Trophoblast cell (in vitro differentiated cells and primary cell): ENCODE measurements around the gene MCTP1.

Source experiments
- DNase-seq, 2 donors: peaks; one replicate each; pipeline ENCODE4 v3.0.0-alpha.2; 2016
- H2AFZ ChIP-seq: 2 replicates; pipeline ENCODE4 v1.6.1; 2013; ENCODE audit warnings: low read length, moderate library complexity, mild to moderate bottlenecking; ENCODE audit not compliant: insufficient read depth, poor library complexity
- H2AK5ac ChIP-seq: 2 replicates; pipeline ENCODE4 v1.6.1; 2013; ENCODE audit warnings: mild to moderate bottlenecking, low read length
- H2BK120ac ChIP-seq: 2 replicates; pipeline ENCODE4 v1.6.1; 2013; ENCODE audit warnings: low read length, mild to moderate bottlenecking, moderate library complexity; ENCODE audit not compliant: insufficient read depth, poor library complexity
- H2BK12ac ChIP-seq: 2 replicates; pipeline ENCODE4 v1.6.1; 2013; ENCODE audit warnings: mild to moderate bottlenecking, low read length, moderate library complexity
- H2BK5ac ChIP-seq: 2 replicates; pipeline ENCODE4 v1.6.1; 2013; ENCODE audit warnings: low read length, low read depth, moderate library complexity, mild to moderate bottlenecking; ENCODE audit not compliant: poor library complexity
- H3K14ac ChIP-seq: 2 replicates; pipeline ENCODE4 v1.6.1; 2013; ENCODE audit warnings: mild to moderate bottlenecking, low read length
- H3K18ac ChIP-seq: 2 replicates; pipeline ENCODE4 v1.6.1; 2013; ENCODE audit warnings: mild to moderate bottlenecking, low read length
- H3K23ac ChIP-seq: 2 replicates; pipeline ENCODE4 v1.6.1; 2013; ENCODE audit warnings: low read length
- H3K27ac ChIP-seq: 2 replicates; pipeline ENCODE4 v1.5.1; 2013; ENCODE audit warnings: low read depth, mild to moderate bottlenecking, inconsistent platforms, low read length, moderate library complexity
- H3K27me3 ChIP-seq: 2 replicates; pipeline ENCODE4 v1.6.1; 2013; ENCODE audit warnings: inconsistent platforms, mild to moderate bottlenecking, low read length, moderate library complexity; ENCODE audit not compliant: insufficient read depth
- H3K36me3 ChIP-seq, 2 experiments: 1 replicate in 1 of 2; 2 replicates in 1 of 2; pipeline ENCODE4 v1.6.1; 2013; ENCODE audit warnings: low read length in 2 of 2, mild to moderate bottlenecking in 2 of 2, moderate library complexity in 1 of 2; ENCODE audit not compliant: insufficient read depth in 2 of 2, control insufficient read depth in 1 of 2
- H3K4ac ChIP-seq: 2 replicates; pipeline ENCODE4 v1.6.1; 2013; ENCODE audit warnings: low read depth, mild to moderate bottlenecking, low read length, moderate library complexity
- H3K4me1 ChIP-seq, 2 experiments: 1 replicate in 1 of 2; 2 replicates in 1 of 2; pipeline ENCODE4 v1.6.1; 2013; ENCODE audit warnings: low read length in 2 of 2, mild to moderate bottlenecking in 2 of 2, moderate library complexity in 1 of 2; ENCODE audit not compliant: insufficient read depth in 2 of 2, control insufficient read depth in 1 of 2
- H3K4me2 ChIP-seq: 2 replicates; pipeline ENCODE4 v1.6.1; 2013; ENCODE audit warnings: inconsistent platforms, mild to moderate bottlenecking, low read length, moderate library complexity
- H3K4me3 ChIP-seq: 2 replicates; pipeline ENCODE4 v1.5.1; 2013; ENCODE audit warnings: mild to moderate bottlenecking, low read depth, low read length, inconsistent platforms
- H3K79me1 ChIP-seq: one replicate; pipeline ENCODE4 v1.6.1; 2013; ENCODE audit warnings: low read length
- H3K79me2 ChIP-seq: 2 replicates; pipeline ENCODE4 v1.6.1; 2013; ENCODE audit warnings: low read length, mild to moderate bottlenecking; ENCODE audit not compliant: control insufficient read depth, insufficient read depth, poor library complexity
- H3K9ac ChIP-seq: 2 replicates; pipeline ENCODE4 v1.6.1; 2013; ENCODE audit warnings: mild to moderate bottlenecking, low read length
- H3K9me3 ChIP-seq: 2 replicates; pipeline ENCODE4 v1.6.1; 2013; ENCODE audit warnings: low read depth, mild to moderate bottlenecking, control low read depth, inconsistent platforms, low read length; ENCODE audit not compliant: insufficient read depth
- H4K12ac ChIP-seq: 2 replicates; pipeline ENCODE4 v1.6.1; 2013; ENCODE audit warnings: low read depth, mild to moderate bottlenecking, low read length, moderate library complexity
- H4K8ac ChIP-seq: 2 replicates; pipeline ENCODE4 v1.6.1; 2013; ENCODE audit warnings: low read depth, mild to moderate bottlenecking, low read length, moderate library complexity
- H4K91ac ChIP-seq: one replicate; pipeline ENCODE4 v1.6.1; 2013; ENCODE audit warnings: low read depth, mild to moderate bottlenecking, low read length, moderate library complexity
- WGBS: extraction: QIAGEN DNeasy Blood & Tissue Kit; methylation state at CpG from one replicate; pipeline ENCODE4 v1.1.7; 2013; ENCODE audit warnings: missing lambda C conversion rate; ENCODE audit not compliant: insufficient read length, insufficient coverage; ENCODE audit errors: extremely low coverage; 5-methylcytosine and 5-hydroxymethylcytosine counted together

Gene MCTP1

DNA sequence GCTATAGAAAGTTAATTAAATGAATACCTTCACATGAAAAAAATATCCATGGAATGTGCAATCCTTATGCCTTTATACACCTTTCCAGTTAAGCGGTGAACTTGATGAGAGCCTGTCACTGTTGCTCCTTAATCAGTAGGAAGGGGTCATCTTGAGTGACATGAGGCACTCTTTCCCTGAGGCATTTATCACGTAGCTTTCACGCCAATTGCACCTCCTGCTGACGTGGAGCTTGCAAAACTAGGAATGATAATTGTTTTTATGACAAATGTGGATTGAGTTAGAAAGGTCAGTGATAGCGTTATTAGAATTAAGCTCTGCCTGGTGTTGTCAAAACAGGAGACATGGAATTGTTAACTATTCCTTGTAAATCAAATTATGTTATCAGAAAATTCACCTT, 586.7 kb downstream of the MCTP1 start:
- no peak overlapping the region for H3K23ac ChIP-seq
- H4K8ac ChIP-seq: no peak overlapping the region
- H2AFZ ChIP-seq: no peak overlapping the region
- H3K4ac ChIP-seq: no peak overlapping the region
- no peak overlapping the region for H3K9ac ChIP-seq
- no peak overlapping the region for H3K14ac ChIP-seq
- H3K4me3 ChIP-seq: no peak overlapping the region
- DNase-seq: peak; percentile 17 to 56
- no peaks in the 10 kb centered on the region for H3K79me2 ChIP-seq
- H2BK120ac ChIP-seq: no peak overlapping the region
- no peak overlapping the region for H3K27ac ChIP-seq
- H3K18ac ChIP-seq: no peak overlapping the region
- no peaks in the 10 kb centered on the region for H3K9me3 ChIP-seq
- H3K4me2 ChIP-seq: no peak overlapping the region
- H2BK5ac ChIP-seq: no peak overlapping the region
- H3K36me3 ChIP-seq: no peaks in the 10 kb centered on the region
- no peak overlapping the region for H2AK5ac ChIP-seq
- no peak overlapping the region for H2BK12ac ChIP-seq
- no peak overlapping the region for H4K91ac ChIP-seq
- WGBS: no CpG with 5 or more reads among the region's 5 CpGs
- H3K79me1 ChIP-seq: no peaks in the 10 kb centered on the region
- H4K12ac ChIP-seq: no peak overlapping the region
- no peaks in the 10 kb centered on the region for H3K27me3 ChIP-seq
- no peaks in the 10 kb centered on the region for H3K4me1 ChIP-seq

DNA sequence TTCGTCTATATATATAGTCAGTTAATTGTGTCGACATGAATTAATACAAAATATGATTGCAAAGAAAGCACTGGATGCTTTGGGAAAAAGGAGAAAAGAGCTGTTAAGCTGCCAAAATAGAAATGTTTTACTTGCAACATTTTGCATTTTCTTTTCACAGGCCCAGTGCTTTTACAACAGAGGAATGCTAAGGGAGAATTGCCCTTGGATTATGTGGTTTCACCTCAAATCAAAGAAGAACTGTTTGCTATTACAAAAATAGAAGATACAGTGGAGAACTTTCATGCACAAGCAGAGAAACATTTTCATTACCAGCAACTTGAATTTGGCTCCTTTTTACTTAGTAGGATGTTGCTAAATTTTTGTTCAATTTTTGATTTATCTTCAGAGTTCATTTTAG, 590.2 kb downstream of the MCTP1 start:
- Histone ChIP-seq H3K79me2 (no peaks in the 10 kb centered on the region), H4K8ac (no peak overlapping the region), H3K4ac (no peak overlapping the region), H3K9me3 (no peaks in the 10 kb centered on the region), H2BK5ac (no peak overlapping the region), H2BK120ac (no peak overlapping the region), H3K23ac (no peak overlapping the region), H3K14ac (no peak overlapping the region), H3K79me1 (no peaks in the 10 kb centered on the region), H2AK5ac (no peak overlapping the region), H3K9ac (no peak overlapping the region), H4K12ac (no peak overlapping the region), H2AFZ (no peak overlapping the region), H2BK12ac (no peak overlapping the region), H3K4me1 (no peaks in the 10 kb centered on the region), H3K27ac (no peak overlapping the region), H4K91ac (no peak overlapping the region), H3K4me2 (no peak overlapping the region), H3K18ac (no peak overlapping the region), H3K4me3 (no peak overlapping the region), H3K27me3 (no peaks in the 10 kb centered on the region), H3K36me3 (no peaks in the 10 kb centered on the region)
- no CpG with 5 or more reads among the region's 2 CpGs for WGBS
- DNase-seq: no peak

GRCh38 chr5:94693845-94694370, 591.0 kb downstream of the MCTP1 start:
- Histone ChIP-seq H3K14ac (no peak overlapping the region), H3K23ac (no peak overlapping the region), H3K18ac (no peak overlapping the region), H3K4me2 (no peak overlapping the region), H4K8ac (no peak overlapping the region), H2BK12ac (no peak overlapping the region), H2AFZ (no peak overlapping the region), H3K9me3 (no peaks in the 10 kb centered on the region), H3K27me3 (no peaks in the 10 kb centered on the region), H2BK120ac (no peak overlapping the region), H3K4me3 (no peak overlapping the region), H3K9ac (no peak overlapping the region), H3K27ac (no peak overlapping the region), H3K4me1 (no peaks in the 10 kb centered on the region), H4K12ac (no peak overlapping the region), H3K4ac (no peak overlapping the region), H3K79me1 (no peaks in the 10 kb centered on the region), H3K79me2 (no peaks in the 10 kb centered on the region), H3K36me3 (no peaks in the 10 kb centered on the region), H2AK5ac (no peak overlapping the region), H4K91ac (no peak overlapping the region), H2BK5ac (no peak overlapping the region)
- DNase-seq: no peak
- WGBS: no CpG with 5 or more reads among the region's 1 CpG

DNA sequence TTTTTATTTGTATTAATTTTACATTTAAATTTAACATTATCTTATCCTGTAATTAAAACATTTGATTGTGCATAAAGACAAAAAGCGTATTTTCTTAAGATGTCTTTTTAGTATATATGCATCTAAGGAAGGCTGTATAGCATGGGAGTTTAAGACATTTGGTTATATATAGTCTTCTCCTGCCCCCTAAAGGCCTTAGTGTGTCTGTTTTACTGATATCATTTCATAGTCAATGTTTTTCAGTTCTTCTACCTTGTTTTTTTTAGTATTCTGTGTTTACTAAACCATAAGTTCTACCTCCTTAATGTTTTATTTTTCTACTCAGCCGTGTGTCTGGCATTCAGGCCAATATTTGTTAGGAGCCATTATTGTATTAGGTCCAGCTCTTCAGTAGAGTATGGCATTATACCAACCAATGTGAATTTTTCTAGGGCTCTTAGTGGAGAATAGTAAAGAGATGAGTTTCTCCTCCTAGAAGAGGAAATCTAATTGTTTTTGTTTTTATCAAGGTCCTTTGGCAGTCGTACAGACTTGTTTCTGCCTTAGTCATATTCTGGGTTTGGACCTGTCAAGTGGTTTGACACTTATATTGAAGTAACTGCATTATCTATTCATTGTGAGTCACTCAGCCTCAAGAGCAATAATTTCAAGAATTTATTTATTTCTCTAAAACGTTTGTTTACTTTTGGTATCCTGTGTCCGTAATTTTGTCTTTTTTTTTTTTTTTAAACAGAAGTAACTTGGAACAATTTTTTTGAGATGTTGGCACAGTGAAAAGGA, 591.7 kb downstream of the MCTP1 start:
- Histone ChIP-seq H2AK5ac (no peak overlapping the region), H2AFZ (no peak overlapping the region), H3K36me3 (no peaks in the 10 kb centered on the region), H3K27me3 (no peaks in the 10 kb centered on the region), H3K18ac (no peak overlapping the region), H3K9me3 (no peaks in the 10 kb centered on the region), H3K9ac (no peak overlapping the region), H2BK5ac (no peak overlapping the region), H3K79me1 (no peaks in the 10 kb centered on the region), H3K27ac (no peak overlapping the region), H4K91ac (no peak overlapping the region), H3K4me3 (no peak overlapping the region), H3K4me1 (no peaks in the 10 kb centered on the region), H3K4ac (no peak overlapping the region), H2BK12ac (no peak overlapping the region), H3K14ac (no peak overlapping the region), H4K12ac (no peak overlapping the region), H3K23ac (no peak overlapping the region), H3K79me2 (no peaks in the 10 kb centered on the region), H3K4me2 (no peak overlapping the region), H2BK120ac (no peak overlapping the region), H4K8ac (no peak overlapping the region)
- DNase-seq: peak in 1 of 2 donors; percentile 65
- no CpG with 5 or more reads among the region's 5 CpGs for WGBS
